HEK293 (cell line): ENCODE measurements around the gene OR6P1.

Experiments used
- KLF10 ChIP-seq: fragments of 450-650 bp; IDR thresholded peaks from 2 replicates; pipeline ENCODE4 v1.5.1; 2018; ENCODE audit warnings: missing biosample characterization, mild to moderate bottlenecking, missing genetic modification characterization
- TF ChIP-seq, protein P1 (sequence below): fragments of 450-650 bp; formaldehyde crosslinking; IDR thresholded peaks from 2 replicates; pipeline ENCODE4 v1.5.1; 2016; ENCODE audit warnings: missing biosample characterization, missing genetic modification characterization
- TF ChIP-seq, protein P2 (sequence below): fragments of 450-650 bp; formaldehyde crosslinking; IDR thresholded peaks from 2 replicates; pipeline ENCODE4 v1.5.1; 2016; ENCODE audit warnings: missing biosample characterization, missing genetic modification characterization

DNA sequence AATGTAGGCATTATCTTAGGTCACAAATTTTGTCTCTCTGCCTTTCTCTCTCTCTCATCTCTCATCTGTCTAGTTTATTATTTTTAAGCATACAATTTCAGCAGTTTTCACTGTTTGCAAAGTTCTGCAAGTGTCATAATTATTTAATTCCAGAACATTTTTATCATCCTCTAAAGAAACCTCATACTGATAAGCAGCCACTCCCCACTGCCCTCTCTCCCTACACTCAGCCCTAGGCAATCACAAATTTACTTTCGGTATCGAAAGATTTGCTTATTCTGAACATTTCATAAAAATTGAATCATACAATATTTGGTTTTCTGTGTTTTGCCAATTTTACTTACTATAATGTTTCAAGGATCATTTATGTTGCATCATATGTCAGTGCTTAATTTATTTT is 32.8 kb downstream of the OR6P1 start:
- TF ChIP-seq KLF10, result no peak
- TF ChIP-seq, protein P1, sequence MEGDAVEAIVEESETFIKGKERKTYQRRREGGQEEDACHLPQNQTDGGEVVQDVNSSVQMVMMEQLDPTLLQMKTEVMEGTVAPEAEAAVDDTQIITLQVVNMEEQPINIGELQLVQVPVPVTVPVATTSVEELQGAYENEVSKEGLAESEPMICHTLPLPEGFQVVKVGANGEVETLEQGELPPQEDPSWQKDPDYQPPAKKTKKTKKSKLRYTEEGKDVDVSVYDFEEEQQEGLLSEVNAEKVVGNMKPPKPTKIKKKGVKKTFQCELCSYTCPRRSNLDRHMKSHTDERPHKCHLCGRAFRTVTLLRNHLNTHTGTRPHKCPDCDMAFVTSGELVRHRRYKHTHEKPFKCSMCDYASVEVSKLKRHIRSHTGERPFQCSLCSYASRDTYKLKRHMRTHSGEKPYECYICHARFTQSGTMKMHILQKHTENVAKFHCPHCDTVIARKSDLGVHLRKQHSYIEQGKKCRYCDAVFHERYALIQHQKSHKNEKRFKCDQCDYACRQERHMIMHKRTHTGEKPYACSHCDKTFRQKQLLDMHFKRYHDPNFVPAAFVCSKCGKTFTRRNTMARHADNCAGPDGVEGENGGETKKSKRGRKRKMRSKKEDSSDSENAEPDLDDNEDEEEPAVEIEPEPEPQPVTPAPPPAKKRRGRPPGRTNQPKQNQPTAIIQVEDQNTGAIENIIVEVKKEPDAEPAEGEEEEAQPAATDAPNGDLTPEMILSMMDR, result no peak
- TF ChIP-seq, protein P2, sequence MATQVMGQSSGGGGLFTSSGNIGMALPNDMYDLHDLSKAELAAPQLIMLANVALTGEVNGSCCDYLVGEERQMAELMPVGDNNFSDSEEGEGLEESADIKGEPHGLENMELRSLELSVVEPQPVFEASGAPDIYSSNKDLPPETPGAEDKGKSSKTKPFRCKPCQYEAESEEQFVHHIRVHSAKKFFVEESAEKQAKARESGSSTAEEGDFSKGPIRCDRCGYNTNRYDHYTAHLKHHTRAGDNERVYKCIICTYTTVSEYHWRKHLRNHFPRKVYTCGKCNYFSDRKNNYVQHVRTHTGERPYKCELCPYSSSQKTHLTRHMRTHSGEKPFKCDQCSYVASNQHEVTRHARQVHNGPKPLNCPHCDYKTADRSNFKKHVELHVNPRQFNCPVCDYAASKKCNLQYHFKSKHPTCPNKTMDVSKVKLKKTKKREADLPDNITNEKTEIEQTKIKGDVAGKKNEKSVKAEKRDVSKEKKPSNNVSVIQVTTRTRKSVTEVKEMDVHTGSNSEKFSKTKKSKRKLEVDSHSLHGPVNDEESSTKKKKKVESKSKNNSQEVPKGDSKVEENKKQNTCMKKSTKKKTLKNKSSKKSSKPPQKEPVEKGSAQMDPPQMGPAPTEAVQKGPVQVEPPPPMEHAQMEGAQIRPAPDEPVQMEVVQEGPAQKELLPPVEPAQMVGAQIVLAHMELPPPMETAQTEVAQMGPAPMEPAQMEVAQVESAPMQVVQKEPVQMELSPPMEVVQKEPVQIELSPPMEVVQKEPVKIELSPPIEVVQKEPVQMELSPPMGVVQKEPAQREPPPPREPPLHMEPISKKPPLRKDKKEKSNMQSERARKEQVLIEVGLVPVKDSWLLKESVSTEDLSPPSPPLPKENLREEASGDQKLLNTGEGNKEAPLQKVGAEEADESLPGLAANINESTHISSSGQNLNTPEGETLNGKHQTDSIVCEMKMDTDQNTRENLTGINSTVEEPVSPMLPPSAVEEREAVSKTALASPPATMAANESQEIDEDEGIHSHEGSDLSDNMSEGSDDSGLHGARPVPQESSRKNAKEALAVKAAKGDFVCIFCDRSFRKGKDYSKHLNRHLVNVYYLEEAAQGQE (tag by site-specific recombination), result no peak
